Caco-2 (cell line): ENCODE results near the gene RASSF4. TPM values are rescaled to one million over a fixed set of nuclear protein-coding genes. Genes with fewer than 3 reads are reported as not detected.

Experiments used
- BruUV-seq: library from RNA; stranded (reverse); fragments of 400-500 nt; replicated peaks from 2 replicates; lab custom pipeline; 2021; lab: Mats Ljungman, UMichigan
- CTCF ChIA-PET: fragments of 300-600 bp; sonication (Branson Sonifier 250); formaldehyde crosslinking; loops from one replicate; lab custom pipeline; 2022; ENCODE audit warnings: antibody characterized with exemption; lab: Charles Lee
- POLR2A ChIA-PET: fragments of 300-600 bp; sonication (Branson Sonifier 250); formaldehyde crosslinking; loops from one replicate; lab custom pipeline; 2022; ENCODE audit warnings: antibody characterized with exemption; lab: Charles Lee
- DNase-seq, 2 experiments: peaks; one replicate each; pipeline versions ENCODE4 v3.0.0 to v3.0.0-alpha.2; 2020 to 2022
- H3K27me3 ChIP-seq: replicated peaks from 2 replicates; pipeline ENCODE4 v1.6.0; 2011; ENCODE audit warnings: low read length; ENCODE audit not compliant: control insufficient read depth, insufficient read depth
- H3K36me3 ChIP-seq: 2 replicates; pipeline ENCODE4 v1.5.1; 2011; ENCODE audit warnings: low read length; ENCODE audit not compliant: control insufficient read depth, insufficient read depth
- H3K4me1 ChIP-seq: fragments of 250-450 bp; sonication (Bioruptor Pico); 2 replicates; pipeline ENCODE4 v1.5.1; 2020; ENCODE audit warnings: mild to moderate bottlenecking
- H3K4me3 ChIP-seq: 2 replicates; pipeline ENCODE4 v1.5.1; 2011; ENCODE audit warnings: low read depth, mild to moderate bottlenecking, control low read depth, low read length
- H3K9me3 ChIP-seq: fragments of 250-450 bp; sonication (Bioruptor Pico); 2 replicates; pipeline ENCODE4 v1.5.1; 2020; ENCODE audit warnings: mild to moderate bottlenecking, moderate library complexity
- H3K27ac Mint-ChIP-seq: one replicate; pipeline ENCODE4 v1.8.0; 2022; ENCODE audit warnings: mixed read lengths; ENCODE audit not compliant: unreplicated experiment
- H3K27me3 Mint-ChIP-seq: one replicate; pipeline ENCODE4 v1.8.0; 2022; ENCODE audit warnings: mixed read lengths; ENCODE audit not compliant: insufficient read depth, unreplicated experiment
- H3K36me3 Mint-ChIP-seq: one replicate; pipeline ENCODE4 v1.8.0; 2022; ENCODE audit warnings: mild to moderate bottlenecking, mixed read lengths; ENCODE audit not compliant: insufficient read depth, unreplicated experiment
- H3K4me1 Mint-ChIP-seq: one replicate; pipeline ENCODE4 v1.8.0; 2022; ENCODE audit warnings: low read depth, mixed read lengths; ENCODE audit not compliant: unreplicated experiment
- H3K4me3 Mint-ChIP-seq: one replicate; pipeline ENCODE4 v1.8.0; 2022; ENCODE audit warnings: mild to moderate bottlenecking, moderate library complexity, mixed read lengths; ENCODE audit not compliant: unreplicated experiment
- H3K9me3 Mint-ChIP-seq: one replicate; pipeline ENCODE4 v1.8.0; 2022; ENCODE audit warnings: mixed read lengths; ENCODE audit not compliant: unreplicated experiment
- CTCF ChIP-seq, 2 experiments: fragments of 200-600 bp in 1 of 2; IDR thresholded peaks; 1 replicate in 1 of 2; 2 replicates in 1 of 2; pipeline versions ENCODE4 v1.5.1 to v1.8.0; 2011 to 2022; ENCODE audit warnings: antibody characterized with exemption in 1 of 2, control low read depth in 1 of 2, inconsistent platforms in 1 of 2, low read depth in 1 of 2, low read length in 1 of 2, mild to moderate bottlenecking in 1 of 2, moderate library complexity in 1 of 2; ENCODE audit not compliant: insufficient read depth in 1 of 2, severe bottlenecking in 1 of 2, unreplicated experiment in 1 of 2
- intact Hi-C: fragments of 100-400 bp; cut with micrococcal nuclease; formaldehyde crosslinking; loops from one replicate; pipeline ENCODE4 v1.10.0; 2022; ENCODE audit not compliant: unreplicated experiment
- total RNA-seq: library from RNA; stranded (reverse); gene quantifications from 2 replicates; pipeline ENCODE4 v1.2.3, GENCODE V29; 2022

RASSF4 gene
- total RNA-seq, 1 experiment from 2014 or later: 55.6 TPM

- peaks cover 19% of the 10 kb centered on the region for H3K36me3 Mint-ChIP-seq
- H3K4me3 Mint-ChIP-seq: no peak overlapping the region
- BruUV-seq: no TSS peak
- TF ChIP-seq CTCF (IDR thresholded peaks at IDR 0.05; ENCODE audit: insufficient read depth in 1 of 2, low read depth in 1 of 2, low read length in 1 of 2, severe bottlenecking in 1 of 2, unreplicated experiment in 1 of 2): no peak
- Histone ChIP-seq H3K27me3 (no peaks in the 10 kb centered on the region), H3K4me1 (peaks cover 60% of the 10 kb centered on the region), H3K9me3 (no peaks in the 10 kb centered on the region), H3K4me3 (no peak overlapping the region), H3K36me3 (no peaks in the 10 kb centered on the region)
- no peaks in the 10 kb centered on the region for H3K9me3 Mint-ChIP-seq
- peaks cover 48% of the 10 kb centered on the region for H3K4me1 Mint-ChIP-seq
- CTCF ChIA-PET: interaction anchor here (4.8 kb wide), 1 partner anchor 60 kb away, joined by 27 read pairs; no protein-coding TSS in a partner anchor
- intact Hi-C loops: no loop called here
- POLR2A ChIA-PET: no interaction called here
- H3K27ac Mint-ChIP-seq: peak overlapping the region; percentile 96
- no peaks in the 10 kb centered on the region for H3K27me3 Mint-ChIP-seq
- no peak for DNase-seq
Measured at GRCh38 chr10:44992732-44993225, 33.2 kb downstream of the RASSF4 start.

GRCh38 chr10:44993226-44993921 is 33.8 kb downstream of the RASSF4 start:
- Histone ChIP-seq H3K36me3 (no peaks in the 10 kb centered on the region), H3K27me3 (no peaks in the 10 kb centered on the region), H3K4me1 (peaks cover 60% of the 10 kb centered on the region), H3K4me3 (no peak overlapping the region), H3K9me3 (no peaks in the 10 kb centered on the region)
- ChIA-PET CTCF (interaction anchor here (1.2 to 4.8 kb wide), 4 partner anchors 15 to 60 kb away, joined by 5 to 27 read pairs (median 8); partner anchors contain the start of gene DEPP1), POLR2A (interaction anchor here (0.8 kb wide), 1 partner anchor 15 kb away, joined by 6 read pairs; the partner anchor contains the start of gene DEPP1)
- H3K9me3 Mint-ChIP-seq: no peaks in the 10 kb centered on the region
- TF ChIP-seq CTCF (IDR thresholded peaks at IDR 0.05; ENCODE audit: insufficient read depth in 1 of 2, low read depth in 1 of 2, low read length in 1 of 2, severe bottlenecking in 1 of 2, unreplicated experiment in 1 of 2): no peak
- BruUV-seq: no TSS peak
- H3K27me3 Mint-ChIP-seq: no peaks in the 10 kb centered on the region
- intact Hi-C loops: no loop called here
- H3K4me1 Mint-ChIP-seq: peaks cover 48% of the 10 kb centered on the region
- H3K36me3 Mint-ChIP-seq: peaks cover 19% of the 10 kb centered on the region
- H3K4me3 Mint-ChIP-seq: peak overlapping the region; percentile 31
- peak in 1 of 2 experiments; percentile 41 for DNase-seq
- peak overlapping the region; percentile 96 for H3K27ac Mint-ChIP-seq

- H3K27me3 Mint-ChIP-seq: no peaks in the 10 kb centered on the region
- peaks cover 61% of the 10 kb centered on the region for H3K4me1 ChIP-seq
- ChIA-PET POLR2A (interaction anchor here (0.8 kb wide), 1 partner anchor 16 kb away, joined by 6 read pairs; the partner anchor contains the start of gene DEPP1), CTCF (interaction anchor here (0.7 to 4.8 kb wide), 7 partner anchors 16 to 131 kb away, joined by 3 to 27 read pairs (median 5); partner anchors contain the start of gene DEPP1)
- peaks cover 19% of the 10 kb centered on the region for H3K36me3 Mint-ChIP-seq
- no peaks in the 10 kb centered on the region for H3K9me3 ChIP-seq
- no peak for TF ChIP-seq CTCF (IDR thresholded peaks at IDR 0.05; ENCODE audit: insufficient read depth in 1 of 2, low read depth in 1 of 2, low read length in 1 of 2, severe bottlenecking in 1 of 2, unreplicated experiment in 1 of 2)
- H3K4me3 ChIP-seq: no peak overlapping the region
- no peaks in the 10 kb centered on the region for H3K9me3 Mint-ChIP-seq
- intact Hi-C loops: loop anchor here (1.0 kb wide), 1 partner anchor 62 kb away; no protein-coding TSS in a partner anchor
- H3K4me1 Mint-ChIP-seq: peaks cover 49% of the 10 kb centered on the region
- H3K36me3 ChIP-seq: no peaks in the 10 kb centered on the region
- H3K27me3 ChIP-seq: no peaks in the 10 kb centered on the region
- TSS peak; percentile 61 for BruUV-seq
- DNase-seq: peak; percentile 21 to 53
- peak overlapping the region; percentile 96 for H3K27ac Mint-ChIP-seq
- peak overlapping the region; percentile 31 for H3K4me3 Mint-ChIP-seq
Measured at GRCh38 chr10:44993922-44994751, 34.5 kb downstream of the RASSF4 start.
